ENCODE measurements around the gene PRR5L. TPM values are rescaled to one million over a fixed set of nuclear protein-coding genes. Genes with fewer than 3 reads are reported as not detected.

PRR5L gene
- total RNA-seq, 1 donor = 0.54 TPM

DNA sequence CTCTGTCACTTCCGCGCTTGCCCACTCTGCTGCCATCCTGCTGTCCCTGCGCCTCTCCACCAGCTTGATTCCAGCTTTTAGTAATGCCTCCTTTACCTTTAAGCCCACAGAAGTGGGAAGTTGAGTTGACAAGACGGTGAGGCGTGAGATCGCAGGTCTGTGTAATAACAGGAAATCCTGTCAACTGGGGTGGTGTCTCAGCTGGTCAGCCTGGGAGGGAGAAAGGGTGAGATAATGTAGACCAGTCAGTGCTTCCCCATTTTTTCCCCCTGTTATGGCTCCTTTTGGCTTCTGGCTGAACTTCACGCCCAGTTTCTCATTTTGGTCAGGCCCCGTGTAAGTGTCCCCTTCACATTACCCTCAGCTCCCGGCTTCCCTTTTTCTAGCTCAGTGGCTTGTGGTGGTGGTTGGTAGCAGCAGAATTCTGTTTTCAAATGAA lies 115.1 kb downstream of the PRR5L start:
- TF ChIP-seq CTCF (IDR thresholded peaks at IDR 0.05; ENCODE audit: insufficient read depth, low read length) = no peak
- DNase-seq (ENCODE audit: low read depth) = no peak
- no peak overlapping the region for H3K4me3 ChIP-seq (ENCODE audit: low read depth, low read length)

- H3K4me3 ChIP-seq (ENCODE audit: low read depth, low read length) = no peak overlapping the region
- peak; percentile 21 for DNase-seq (ENCODE audit: low read depth)
- TF ChIP-seq CTCF (IDR thresholded peaks at IDR 0.05; ENCODE audit: insufficient read depth, low read length) = no peak
Observed at GRCh38 chr11:36412781-36413383, 116.8 kb downstream of the PRR5L start.

DNA sequence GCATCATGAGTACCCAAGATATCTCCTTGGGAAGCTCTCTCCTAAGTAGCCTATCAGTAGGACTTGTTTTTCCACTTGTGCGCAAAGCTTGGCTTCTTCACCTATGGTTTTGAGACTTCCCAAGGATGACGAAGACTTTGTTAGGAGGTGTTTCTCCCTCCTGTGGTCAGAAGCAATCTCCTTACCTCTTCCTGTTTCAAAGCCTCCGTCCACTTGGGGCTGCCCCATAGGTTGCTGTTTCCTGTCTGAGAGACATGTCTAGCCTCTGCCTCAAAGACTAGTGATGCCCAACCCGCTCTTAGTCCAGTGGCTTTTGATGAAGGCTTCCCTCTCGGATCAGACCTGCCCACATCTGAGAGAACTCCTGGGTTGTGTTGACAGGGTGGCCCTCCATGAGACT lies 121.1 kb downstream of the PRR5L start:
- no peak overlapping the region for H3K4me3 ChIP-seq (ENCODE audit: low read depth, low read length)
- TF ChIP-seq CTCF (IDR thresholded peaks at IDR 0.05; ENCODE audit: insufficient read depth, low read length) = no peak
- no peak for DNase-seq (ENCODE audit: low read depth)

- H3K4me3 ChIP-seq (ENCODE audit: low read depth, low read length) = no peak overlapping the region
- no peak for DNase-seq (ENCODE audit: low read depth)
Observed at GRCh38 chr11:36419791-36420424, 123.8 kb downstream of the PRR5L start.

DNA sequence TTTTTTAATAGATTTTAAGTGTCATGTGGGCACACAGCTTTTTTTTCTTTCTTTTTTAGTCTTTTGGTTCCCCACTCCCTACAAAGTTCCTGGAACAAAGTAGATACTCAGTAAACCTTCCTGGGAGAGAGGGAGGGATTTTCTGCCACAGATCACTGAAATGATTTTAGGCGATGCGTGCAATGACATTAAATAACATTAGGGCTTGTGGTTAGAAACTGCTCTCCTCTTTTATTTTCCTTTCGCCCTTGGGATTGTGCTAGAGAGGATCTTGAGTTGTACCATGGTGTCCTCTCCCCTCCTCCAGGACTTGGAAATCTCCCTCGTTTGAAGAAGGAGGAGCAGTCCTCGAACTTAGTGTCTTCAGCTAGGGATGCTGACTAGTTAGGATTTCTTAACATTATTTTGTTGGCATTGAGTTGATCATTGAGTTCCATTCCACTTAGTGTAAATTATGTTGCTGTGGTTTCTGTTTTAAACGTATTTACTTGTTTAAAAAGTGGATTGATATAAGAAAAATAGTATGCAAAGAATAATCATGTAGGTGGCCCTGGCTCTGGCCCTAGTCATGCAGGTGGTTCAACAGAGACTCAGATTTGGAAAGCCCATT lies 125.6 kb downstream of the PRR5L start:
- no peak overlapping the region for H3K4me3 ChIP-seq (ENCODE audit: low read depth, low read length)
- peak; percentile 25 for DNase-seq (ENCODE audit: low read depth)
- TF ChIP-seq CTCF (IDR thresholded peaks at IDR 0.05; ENCODE audit: insufficient read depth, low read length) = no peak

More at GRCh38 chr11:36419791-36420424, 123.8 kb downstream of the PRR5L start:
- TF ChIP-seq CTCF (IDR thresholded peaks at IDR 0.05; ENCODE audit: insufficient read depth, low read length) = no peak

DNA sequence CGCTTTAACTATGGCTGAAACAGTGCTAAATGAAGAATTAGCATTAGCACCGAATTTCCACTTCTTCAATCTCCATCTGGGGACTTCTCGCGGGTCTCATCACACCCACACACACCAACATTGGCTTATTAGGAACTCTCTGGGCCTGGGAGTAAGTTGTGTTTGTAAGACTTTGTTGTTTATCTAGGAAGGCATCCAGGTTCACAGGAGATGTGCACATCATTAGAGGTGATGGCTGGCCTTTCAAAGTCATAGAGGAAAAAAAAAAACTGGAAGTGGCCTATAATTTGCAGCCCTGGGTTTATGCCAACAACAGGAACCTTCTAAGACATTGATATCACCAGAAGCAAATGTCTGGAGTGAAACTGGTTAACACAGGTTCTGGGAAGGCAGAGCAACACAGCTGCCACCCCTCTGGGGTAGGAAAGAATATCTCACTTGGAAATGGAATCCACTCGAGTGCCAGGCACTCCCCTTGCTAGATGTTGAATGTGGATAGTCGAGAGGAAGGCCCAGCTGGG lies 129.5 kb downstream of the PRR5L start:
- DNase-seq (ENCODE audit: low read depth) = no peak
- no peak overlapping the region for H3K4me3 ChIP-seq (ENCODE audit: low read depth, low read length)
- no peak for TF ChIP-seq CTCF (IDR thresholded peaks at IDR 0.05; ENCODE audit: insufficient read depth, low read length)

Measured in fibroblast of the aortic adventitia (primary cell).